COR-L47 (cell line): Measurements from ENCODE around the gene SLC34A3.
"Not testable (repeated sequence)": the region's sequence is repeated elsewhere in the genome, so short reads cannot be mapped to it uniquely, and the experiment has no call there.

ENCODE experiments used
- DNase-seq: peaks from one replicate; lab custom pipeline; 2025; lab: John Stamatoyannopoulos, UW

SLC34A3 gene

DNA sequence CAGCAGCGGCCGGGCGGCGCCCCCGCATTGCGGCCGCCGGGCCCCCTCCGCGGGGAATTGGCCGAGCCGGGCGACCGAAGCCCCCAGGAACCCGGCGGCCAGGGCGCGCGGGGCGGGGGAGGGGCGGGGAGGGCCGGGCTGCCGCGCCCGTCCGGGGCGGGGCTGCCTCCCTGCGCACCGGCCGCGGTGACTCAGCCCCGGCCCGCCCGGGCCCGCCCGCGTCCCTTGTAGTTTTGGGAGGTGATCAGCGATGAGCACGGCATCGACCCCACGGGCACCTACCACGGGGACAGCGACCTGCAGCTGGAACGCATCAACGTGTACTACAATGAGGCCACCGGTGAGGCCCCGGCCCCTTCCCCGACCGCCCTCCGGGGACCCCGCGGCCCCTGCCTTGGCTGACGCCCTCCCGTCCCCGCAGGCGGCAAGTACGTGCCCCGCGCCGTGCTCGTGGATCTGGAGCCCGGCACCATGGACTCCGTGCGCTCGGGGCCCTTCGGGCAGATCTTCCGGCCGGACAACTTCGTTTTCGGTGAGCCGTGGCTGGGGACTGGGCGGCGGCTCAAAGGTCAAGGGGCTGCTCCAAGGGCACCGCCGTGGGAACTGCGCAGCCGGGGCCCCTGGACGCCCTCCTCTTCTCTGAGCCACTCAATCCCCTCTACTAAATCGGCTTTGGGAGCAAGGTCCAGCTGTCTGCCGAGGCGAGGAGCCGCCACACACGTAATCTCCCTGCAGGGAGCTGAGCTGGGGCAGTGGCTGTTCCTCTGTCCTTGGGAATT is 11.0 kb downstream of the SLC34A3 start:
- no peak for DNase-seq

DNA sequence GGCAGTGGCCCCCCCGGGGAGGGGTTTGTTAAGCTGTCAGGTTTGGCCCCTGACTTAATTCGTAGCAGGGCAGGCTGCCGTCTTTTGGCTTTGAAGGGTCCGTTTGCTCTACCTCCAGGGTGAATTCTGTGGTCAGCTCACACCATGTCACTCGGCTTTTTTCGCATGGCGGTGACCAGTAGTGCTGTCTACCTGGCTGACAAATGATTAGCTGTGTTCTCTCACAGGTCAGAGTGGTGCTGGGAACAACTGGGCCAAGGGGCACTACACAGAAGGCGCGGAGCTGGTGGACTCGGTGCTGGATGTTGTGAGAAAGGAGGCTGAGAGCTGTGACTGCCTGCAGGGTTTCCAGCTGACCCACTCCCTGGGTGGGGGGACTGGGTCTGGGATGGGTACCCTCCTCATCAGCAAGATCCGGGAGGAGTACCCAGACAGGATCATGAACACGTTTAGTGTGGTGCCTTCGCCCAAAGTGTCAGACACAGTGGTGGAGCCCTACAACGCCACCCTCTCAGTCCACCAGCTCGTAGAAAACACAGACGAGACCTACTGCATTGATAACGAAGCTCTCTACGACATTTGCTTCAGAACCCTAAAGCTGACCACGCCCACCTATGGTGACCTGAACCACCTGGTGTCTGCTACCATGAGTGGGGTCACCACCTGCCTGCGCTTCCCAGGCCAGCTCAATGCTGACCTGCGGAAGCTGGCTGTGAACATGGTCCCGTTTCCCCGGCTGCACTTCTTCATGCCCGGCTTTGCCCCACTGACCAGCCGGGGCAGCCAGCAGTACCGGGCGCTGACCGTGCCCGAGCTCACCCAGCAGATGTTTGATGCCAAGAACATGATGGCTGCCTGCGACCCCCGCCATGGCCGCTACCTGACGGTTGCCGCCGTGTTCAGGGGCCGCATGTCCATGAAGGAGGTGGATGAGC is 11.8 kb downstream of the SLC34A3 start:
- DNase-seq, result no peak

DNA sequence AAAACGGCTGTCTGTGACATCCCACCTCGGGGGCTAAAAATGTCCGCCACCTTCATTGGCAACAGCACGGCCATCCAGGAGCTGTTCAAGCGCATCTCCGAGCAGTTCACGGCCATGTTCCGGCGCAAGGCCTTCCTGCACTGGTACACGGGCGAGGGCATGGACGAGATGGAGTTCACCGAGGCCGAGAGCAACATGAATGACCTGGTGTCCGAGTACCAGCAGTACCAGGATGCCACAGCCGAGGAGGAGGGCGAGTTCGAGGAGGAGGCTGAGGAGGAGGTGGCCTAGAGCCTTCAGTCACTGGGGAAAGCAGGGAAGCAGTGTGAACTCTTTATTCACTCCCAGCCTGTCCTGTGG is 12.5 kb downstream of the SLC34A3 start:
- DNase-seq, result not testable (repeated sequence)

DNA sequence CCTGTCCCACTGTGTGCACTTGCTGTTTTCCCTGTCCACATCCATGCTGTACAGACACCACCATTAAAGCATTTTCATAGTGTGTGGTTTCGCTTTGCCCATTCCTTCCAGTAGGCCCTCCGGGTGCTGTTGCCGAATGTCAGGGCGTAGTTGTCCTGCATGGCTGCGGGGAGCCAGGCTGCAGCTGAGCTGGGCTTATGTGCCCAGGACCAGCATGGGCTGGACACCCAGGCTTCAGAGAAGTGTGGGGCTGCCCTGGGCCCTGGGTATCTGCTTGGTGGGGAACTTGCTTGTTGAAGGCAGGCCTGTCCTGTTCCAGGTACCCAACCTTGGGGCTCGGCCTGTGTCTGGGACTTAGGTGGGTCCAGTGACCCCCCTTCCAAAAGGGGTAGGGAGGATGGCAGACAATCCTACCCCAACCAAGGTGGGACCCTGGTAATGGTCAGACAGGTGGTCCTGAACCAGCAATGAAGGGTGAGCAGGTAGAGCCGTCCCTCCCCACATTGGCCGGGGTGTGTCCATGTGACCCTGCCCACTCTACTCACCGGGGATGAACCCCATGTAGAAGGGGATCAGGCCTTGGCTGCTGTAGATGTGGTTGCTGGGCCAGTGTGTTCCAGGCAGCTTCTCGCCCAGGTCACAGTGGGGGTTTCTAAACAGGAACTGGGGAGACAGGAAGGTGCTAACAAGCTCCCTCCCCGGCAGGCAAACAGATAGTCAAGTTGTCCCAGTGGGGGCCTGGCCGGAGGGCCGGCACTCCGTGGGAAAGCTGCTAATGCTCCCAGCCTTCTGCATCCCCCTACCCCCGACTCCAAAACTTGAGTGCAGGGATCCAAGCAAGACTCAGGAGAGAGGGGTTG is 13.2 kb downstream of the SLC34A3 start:
- DNase-seq, result no peak

DNA sequence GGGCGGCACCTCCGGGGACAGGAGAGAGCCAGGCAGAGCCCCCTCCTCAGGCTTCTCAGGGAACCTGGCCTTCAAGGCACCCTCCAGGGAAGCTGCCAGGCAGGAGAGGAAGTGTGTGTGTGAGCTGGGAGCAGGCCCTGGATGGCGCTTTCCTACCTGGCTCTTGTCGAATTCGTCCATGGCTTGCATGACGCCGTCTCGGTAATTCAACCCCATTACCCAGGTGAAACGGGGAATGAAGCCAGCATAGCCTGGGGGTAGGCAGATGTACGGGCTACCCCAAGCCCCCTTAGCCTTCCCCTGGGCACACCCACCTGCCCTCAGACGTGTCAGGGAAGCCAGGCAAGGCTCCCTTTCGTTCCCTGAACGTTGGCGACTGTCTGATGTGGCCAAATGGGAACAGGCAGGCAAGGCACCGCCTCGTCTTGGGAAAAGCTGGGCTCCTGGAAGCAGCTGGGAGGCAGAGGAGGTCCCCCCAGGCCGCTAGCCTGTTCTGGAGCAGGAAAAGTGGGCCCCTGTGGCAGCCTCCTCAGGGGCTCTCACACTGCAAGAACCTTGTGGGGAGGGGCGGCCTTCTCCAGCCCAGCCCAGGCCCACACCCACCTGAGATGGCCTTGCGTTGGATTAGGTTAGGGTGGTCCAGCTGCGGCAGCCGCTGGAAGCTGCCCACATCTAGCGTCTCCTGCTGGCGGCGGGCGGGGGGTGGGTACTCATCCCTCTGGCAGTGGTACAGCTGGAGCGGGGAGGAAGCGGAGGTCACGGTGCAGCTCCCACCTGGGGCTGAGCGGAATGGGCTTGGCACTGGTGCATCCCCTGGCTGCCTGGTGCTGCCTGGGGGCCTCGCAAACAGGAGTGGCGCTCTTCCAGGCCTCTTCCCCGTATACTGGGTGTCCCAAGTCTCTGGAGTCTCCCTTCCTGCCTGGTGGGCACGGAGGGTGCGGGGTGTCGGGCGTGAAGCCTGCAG is 14.1 kb downstream of the SLC34A3 start:
- DNase-seq, result peak; percentile 64

DNA sequence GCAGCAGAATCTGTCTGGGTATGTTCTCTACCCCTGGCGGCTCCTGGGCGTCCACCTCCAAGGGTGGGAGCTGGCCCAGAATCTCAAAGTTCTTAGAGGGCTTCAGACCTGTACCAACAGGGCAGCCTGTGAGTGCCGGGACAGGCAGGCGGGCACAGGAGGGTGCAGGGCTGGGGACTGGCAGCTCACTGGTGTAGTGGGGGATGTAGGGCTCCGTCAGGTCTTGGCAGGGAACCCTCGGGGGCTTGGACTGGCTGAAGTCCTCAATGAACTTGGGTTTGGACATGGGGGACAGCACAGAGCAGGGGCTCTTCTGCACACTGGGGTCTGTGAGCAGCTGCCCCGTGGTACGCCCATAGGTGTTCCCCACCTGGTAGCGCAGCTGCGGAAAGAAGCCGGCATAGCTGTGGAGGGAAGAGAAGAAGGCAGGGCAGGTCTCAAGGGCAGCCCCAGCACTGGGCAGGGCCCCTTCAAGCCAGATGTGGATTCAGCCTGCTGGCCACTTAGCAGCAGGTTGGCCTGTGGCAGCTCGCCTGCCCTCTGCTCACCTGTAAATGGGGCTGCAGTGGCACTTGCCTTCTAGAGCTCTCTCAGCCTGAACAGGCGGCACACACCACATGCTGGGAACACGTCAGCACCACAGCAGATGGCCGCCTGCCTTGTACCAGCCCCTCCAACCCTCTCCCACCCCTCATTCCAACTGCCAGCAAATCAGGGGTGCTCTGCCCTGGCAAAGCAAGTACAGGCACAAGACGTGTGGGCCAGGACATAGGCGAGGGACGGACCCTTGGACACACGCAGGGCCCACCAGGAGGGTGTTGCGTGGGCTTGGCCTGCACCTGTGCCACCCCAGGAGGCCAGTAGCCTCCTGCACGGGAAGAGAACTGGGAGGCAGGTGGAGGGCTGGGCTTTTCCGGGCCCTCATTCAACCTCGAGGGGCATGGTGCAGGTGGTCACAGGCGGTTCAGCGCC is 15.0 kb downstream of the SLC34A3 start:
- DNase-seq, result no peak

DNA sequence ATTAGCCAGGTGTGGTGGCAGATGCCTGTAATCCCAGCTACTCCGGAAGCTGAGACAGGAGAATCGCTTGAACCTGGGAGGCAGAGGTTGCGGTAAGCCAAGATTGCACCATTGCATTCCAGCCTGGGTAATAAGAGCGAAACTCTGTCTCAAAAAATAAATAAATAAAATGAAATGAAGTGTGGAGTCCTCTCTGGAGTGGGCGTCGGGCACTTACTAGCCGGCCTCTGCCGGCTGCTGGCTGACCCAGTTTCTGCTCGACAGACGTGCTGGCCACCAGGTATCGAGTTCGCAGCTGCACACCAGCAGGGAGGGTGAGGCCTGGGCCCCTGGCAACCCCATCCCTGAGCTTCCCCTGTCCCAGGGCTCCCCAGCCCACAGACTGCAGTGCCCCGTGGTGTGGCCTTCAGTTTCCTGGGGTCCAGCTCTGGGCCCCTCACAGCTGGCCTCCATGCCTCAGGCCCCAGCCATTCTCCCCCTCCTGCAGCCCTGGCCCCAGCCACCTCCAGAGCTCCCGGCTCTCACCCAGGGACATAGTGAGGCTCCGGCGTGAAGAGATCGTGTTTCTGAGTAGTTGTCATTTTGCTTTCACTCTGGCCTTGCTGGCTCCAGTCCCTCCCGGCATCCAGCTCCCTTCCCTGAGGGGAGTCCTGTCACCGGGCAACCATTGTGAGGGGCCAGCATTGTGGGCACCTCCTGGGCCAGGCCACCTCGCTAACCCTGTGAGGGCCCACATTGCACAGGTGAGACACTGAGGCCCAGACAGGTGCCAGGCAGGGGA is 16.6 kb downstream of the SLC34A3 start:
- no peak for DNase-seq

DNA sequence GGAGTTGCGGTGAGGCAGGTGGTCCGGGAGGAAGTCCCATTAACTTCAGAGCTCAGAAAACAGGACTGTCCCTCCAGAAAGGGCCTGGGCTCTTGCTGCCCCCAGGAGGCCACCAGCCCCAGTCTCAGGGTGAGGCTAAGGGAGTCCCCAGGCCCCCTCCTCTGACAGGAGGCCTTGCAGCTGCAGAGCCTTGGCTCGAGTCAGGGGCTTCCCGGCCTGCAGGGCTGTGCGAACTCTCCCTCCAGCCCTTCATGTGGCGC is 17.1 kb downstream of the SLC34A3 start:
- no peak for DNase-seq

DNA sequence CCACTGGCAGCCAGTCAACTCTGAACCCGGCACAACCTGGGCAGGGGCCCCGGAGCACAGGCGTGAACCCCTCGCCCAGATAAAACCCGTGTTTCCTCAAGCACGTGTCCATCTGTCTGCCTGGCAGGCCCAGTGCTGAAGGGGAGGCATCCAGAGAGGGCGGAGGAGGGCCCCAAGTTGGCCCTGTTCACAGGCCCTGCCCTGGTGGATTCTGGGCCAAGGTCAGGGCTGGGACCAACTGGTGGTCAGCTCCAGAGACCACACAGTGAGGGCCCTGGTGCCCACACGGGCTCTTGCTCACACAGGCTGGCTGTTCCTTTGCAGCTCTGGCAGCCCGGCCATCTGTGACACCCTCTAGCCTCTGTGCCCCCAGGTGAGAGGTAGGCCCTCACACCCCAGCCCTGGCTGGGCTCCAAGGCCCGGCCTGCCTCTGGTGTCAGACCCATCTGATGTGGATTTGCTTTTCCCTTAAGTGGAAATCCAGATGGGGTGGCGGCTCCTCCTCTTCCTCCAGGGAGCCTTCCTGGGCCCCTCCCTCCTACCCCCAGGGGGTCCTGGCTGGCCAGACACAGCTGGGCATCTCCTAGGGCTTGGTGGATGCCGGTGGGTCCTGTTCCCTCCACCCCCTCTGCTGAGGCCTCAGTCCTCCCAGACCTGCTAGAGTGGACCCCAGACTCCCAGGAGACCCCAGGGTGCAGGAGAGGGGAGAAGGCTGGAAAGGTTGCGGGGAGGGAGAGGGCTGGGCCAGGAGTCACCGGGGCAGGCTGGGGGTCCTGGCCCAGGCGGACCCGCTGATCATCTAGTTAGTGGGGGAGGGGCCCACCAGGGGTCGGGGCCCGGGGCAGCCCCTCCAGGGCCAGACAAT is 19.9 kb downstream of the SLC34A3 start:
- DNase-seq, result no peak

DNA sequence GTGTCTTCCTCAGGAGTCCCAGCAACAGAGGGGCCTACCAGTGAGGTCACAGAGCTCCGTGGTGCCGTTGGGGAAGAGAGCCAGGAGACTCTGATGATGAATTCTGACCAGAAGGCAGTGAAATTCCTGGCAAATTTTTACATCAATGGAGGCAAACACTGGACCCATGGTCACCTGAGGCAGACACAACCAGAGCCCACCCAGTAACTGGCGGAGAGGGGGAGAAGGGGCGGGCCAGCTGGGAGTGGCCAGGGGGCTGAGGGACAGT is 20.4 kb downstream of the SLC34A3 start, which contains the start of gene STPG3:
Gene STPG3 (plus strand): TSS at position 93 of the 268 bp plus-strand sequence. CDS start 1 bp downstream, at position 94.
- no peak for DNase-seq

DNA sequence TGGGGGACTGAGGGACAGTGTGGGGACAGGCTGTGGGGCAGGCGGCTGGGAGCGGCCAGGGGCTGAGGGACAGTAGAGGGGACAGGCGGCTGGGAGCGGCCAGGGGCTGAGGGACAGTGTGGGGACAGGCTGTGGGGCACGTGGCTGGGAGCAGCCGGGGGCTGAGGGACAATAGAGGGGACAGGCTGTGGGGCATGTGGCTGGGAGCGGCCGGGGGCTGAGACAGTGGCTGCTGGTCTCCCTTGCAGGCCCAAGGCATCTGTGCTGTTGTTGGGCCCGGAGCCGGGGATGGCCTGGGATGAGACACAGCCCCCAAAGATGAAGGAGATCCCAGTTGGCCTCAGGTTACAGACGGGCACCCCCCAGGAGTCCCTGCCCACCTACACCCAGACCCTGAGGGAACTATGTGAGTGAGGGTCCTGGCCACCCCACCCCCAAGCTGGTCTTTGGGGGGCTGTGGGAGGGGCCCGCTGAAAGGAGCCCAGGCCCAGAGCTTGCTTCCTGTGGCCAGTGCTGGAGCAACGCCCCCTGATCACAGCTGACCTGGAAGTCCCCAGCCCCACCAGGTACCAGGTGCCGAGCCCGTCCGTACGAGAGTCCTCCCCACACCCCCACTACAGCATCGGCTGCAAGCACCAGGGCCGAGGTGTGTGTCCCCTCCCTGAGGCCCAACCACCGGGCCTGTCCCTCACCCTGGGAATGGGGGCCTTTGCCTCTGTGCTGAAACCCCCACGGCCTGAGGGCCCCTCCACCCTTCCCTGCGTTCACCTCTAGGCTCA is 21.0 kb downstream of the SLC34A3 start:
- DNase-seq, result no peak

DNA sequence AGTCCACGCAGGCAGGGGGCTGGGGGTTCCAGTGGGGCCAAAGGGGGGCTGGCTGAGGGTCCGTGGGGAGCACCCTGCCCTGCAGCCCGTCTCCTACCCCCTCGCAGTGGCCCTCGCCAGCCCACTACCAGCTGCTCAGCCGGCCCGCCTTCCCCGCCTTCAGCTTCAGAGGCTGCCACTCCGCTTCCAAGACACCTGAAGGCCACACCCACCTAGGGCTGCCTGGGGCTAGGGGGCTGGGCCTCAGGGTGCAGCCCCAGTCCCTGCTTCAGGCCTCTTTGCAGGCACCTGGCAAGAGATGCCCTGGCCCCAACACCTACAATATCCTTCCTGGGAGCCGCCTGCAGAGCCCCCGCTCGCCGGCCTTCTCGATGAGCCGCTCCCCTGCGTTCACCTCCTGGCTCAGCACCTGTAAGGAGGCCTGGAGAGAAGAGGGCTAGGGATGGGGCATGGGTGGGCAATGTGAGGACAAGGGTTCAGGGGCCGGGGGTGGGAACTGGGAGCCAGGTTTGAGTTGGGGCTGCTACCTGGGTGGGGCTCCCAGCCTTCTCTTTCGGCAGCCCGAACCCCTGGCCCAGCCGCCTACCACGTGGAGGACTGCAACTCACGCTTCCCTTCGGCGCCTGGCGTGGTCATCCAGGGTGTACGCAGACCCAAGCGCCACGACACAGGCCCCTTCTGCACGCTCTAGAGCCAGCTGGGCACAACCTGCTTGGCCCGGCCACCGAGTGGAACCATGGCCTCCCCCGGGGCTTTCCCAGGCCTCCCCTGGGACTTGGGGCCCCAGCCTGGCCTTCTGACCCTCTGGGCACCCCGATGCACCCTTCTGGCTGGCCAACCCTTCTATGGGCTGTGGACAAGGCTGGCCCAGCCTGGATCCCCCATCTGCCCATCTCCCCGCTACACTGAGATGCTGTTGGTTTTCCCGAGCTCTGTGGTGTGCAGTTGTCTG is 22.1 kb downstream of the SLC34A3 start:
- DNase-seq, result no peak

DNA sequence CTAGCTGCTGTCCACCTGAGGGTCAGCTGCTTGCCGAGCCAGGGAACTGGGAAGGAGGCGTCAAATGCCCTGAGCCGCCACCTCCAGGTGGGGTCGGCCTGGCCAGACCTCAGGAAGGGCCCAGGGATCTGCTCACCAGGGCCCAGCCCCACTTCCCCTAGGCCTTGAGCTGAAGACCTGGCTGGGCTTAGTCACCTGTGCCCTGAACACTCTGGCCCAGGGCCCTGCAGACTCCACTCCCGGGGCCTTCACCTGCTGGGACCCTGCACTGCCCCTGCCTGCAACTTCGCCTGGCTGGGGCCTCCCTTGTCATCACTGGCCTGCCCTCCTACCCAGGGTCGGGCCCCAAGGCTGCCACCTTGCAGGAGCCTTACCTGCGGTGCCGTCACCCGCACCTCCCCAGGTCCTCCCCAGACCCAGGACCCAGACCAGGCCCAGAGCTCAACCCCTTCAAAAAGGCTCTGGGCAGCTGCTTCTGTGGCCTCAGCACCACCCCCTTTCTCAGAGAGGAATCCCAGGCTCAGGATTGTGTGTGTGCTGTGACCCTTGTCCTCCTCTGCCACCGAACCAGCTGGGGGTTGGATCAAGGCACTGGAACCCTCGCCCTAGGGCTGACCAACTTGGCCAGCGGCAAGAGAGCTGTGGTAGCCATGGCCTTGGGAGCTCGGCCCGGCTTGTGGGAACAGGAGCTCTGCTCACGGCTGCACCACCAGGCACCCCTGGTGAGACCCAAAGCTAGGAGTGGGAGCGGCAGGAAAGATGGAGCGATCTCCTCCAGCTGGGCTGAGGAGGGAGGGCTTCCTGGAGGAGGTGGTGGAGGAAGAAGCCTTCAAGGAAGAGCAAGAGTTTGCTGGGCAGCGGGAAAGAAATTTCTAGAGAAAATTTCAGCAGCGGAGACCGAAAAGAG is 23.3 kb downstream of the SLC34A3 start:
- no peak for DNase-seq

DNA sequence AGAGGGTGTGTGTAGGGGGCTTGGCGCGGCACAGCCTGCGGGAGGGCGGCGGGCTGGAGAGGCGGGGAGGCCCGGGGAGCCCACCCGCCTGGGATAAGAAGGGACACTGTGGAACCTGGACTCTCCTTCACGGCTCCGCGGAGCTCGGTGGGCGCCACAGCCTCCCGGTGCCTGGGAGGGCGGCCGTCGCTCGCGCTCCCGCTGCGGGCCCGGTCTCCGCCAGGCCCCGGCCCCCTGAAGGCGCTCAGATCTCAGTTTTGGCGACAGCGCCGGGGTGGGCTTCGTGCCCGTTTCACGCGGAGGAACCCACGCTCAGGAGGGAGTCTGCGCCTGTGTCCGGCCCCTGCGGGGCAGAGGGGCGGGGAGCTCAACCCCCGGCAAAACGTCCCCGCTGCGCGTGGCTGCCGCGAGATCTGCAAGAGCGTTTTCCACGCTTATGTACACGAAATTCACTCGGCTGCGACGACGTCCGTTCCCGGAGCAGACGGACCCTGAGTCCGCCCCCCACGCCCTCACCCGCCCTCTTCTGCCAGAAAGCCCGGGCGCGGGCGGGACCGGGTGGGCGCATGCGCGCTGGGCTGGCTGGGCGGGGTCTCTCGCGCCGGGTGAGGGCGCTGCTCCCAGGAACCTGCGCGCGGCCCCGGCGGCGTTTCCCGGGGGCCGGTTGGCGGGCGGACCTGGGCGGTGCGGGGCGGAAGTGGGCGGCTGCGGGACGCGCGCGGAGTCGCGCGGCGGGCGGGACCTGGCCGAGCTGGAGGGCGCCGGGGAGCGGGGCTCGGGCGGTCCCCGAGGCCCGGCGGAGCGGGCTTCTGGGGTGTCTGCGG is 24.1 kb downstream of the SLC34A3 start, which contains the start of gene NELFB:
Gene NELFB (plus strand): TSS at position 704 of the 824 bp plus-strand sequence.
- DNase-seq, result peak; percentile 75
